WTC11 (cell line): Measurements from ENCODE around the gene EDN3. TPM values are rescaled to one million over a fixed set of nuclear protein-coding genes. Genes with fewer than 3 reads are reported as not detected.

ENCODE experiments used
- ATAC-seq: fragments of 200-7000 bp; cut with Tn5 transposase; 2 replicates; pipeline ENCODE4 v1.10.0; 2021; ENCODE audit warnings: mild to moderate bottlenecking, moderate library complexity
- CTCF ChIA-PET: fragments of 300-600 bp; sonication (Branson Sonifier 250); formaldehyde crosslinking; loops from one replicate; lab custom pipeline; 2021; ENCODE audit warnings: antibody characterized with exemption; lab: Charles Lee
- POLR2A ChIA-PET: fragments of 350-600 bp; sonication (Branson Sonifier 250); formaldehyde crosslinking; loops from one replicate; lab custom pipeline; 2021; ENCODE audit warnings: antibody characterized with exemption; lab: Charles Lee
- DNase-seq: peaks from one replicate; pipeline ENCODE4 v3.0.0; 2021; ENCODE audit warnings: low spot score
- H3K27ac Mint-ChIP-seq: 2 replicates; pipeline ENCODE4 v1.8.0; 2021; ENCODE audit warnings: mixed read lengths
- H3K27me3 Mint-ChIP-seq: 2 replicates; pipeline ENCODE4 v1.8.0; 2021; ENCODE audit warnings: low read depth, mild to moderate bottlenecking, moderate library complexity, mixed read lengths
- H3K36me3 Mint-ChIP-seq: 2 replicates; pipeline ENCODE4 v1.8.0; 2021; ENCODE audit warnings: mixed read lengths
- H3K4me1 Mint-ChIP-seq: 2 replicates; pipeline ENCODE4 v1.8.0; 2022; ENCODE audit warnings: mixed read lengths
- H3K4me3 Mint-ChIP-seq: 2 replicates; pipeline ENCODE4 v1.8.0; 2021; ENCODE audit warnings: mild to moderate bottlenecking, moderate library complexity, mixed read lengths
- H3K9me3 Mint-ChIP-seq: 2 replicates; pipeline ENCODE4 v1.8.0; 2021; ENCODE audit warnings: mixed read lengths
- ARID4B ChIP-seq: sonication (generic); formaldehyde crosslinking; IDR thresholded peaks from 2 replicates; pipeline ENCODE4 v1.8.0; 2023; ENCODE audit warnings: missing genetic modification reagents, mild to moderate bottlenecking, borderline replicate concordance
- ESRRA ChIP-seq: sonication (generic); formaldehyde crosslinking; IDR thresholded peaks from 2 replicates; pipeline ENCODE4 v1.8.1; 2022; ENCODE audit warnings: mild to moderate bottlenecking, missing genetic modification reagents, borderline replicate concordance
- GRHL2 ChIP-seq: fragments of 250-450 bp; sonication (Bioruptor Pico); IDR thresholded peaks from 2 replicates; pipeline ENCODE4 v1.8.0; 2022; ENCODE audit warnings: mild to moderate bottlenecking, moderate library complexity; ENCODE audit not compliant: insufficient replicate concordance, severe bottlenecking
- NR3C1 ChIP-seq: sonication (generic); formaldehyde crosslinking; conservative IDR thresholded peaks from 2 replicates; pipeline ENCODE4 v1.8.1; 2023; ENCODE audit warnings: low read depth, mild to moderate bottlenecking, missing genetic modification reagents
- PRDM15 ChIP-seq: sonication (generic); formaldehyde crosslinking; IDR thresholded peaks from 2 replicates; pipeline ENCODE4 v1.8.0; 2022; ENCODE audit warnings: missing genetic modification reagents
- ZNF138 ChIP-seq: sonication (generic); formaldehyde crosslinking; conservative IDR thresholded peaks from 2 replicates; pipeline ENCODE4 v1.8.1; 2022; ENCODE audit warnings: mild to moderate bottlenecking, moderate library complexity, missing genetic modification reagents
- ZNF281 ChIP-seq: sonication (generic); formaldehyde crosslinking; IDR thresholded peaks from 2 replicates; pipeline ENCODE4 v1.8.0; 2023; ENCODE audit warnings: mild to moderate bottlenecking, missing genetic modification reagents
- total RNA-seq: library from RNA; stranded (reverse); gene quantifications from 3 replicates; pipeline ENCODE4 v1.2.3, GENCODE V29; 2021
- TF ChIP-seq, protein P1 (sequence below): sonication (generic); formaldehyde crosslinking; conservative IDR thresholded peaks from 2 replicates; pipeline ENCODE4 v1.8.1; 2023; ENCODE audit warnings: mild to moderate bottlenecking, low read depth, missing genetic modification reagents, moderate library complexity

The EDN3 gene
- total RNA-seq, 1 experiment from 2014 or later, result 0.13 TPM

GRCh38 chr20:59301343-59302007 lies 1.1 kb downstream of the EDN3 start:
- DNase-seq (no peak), ATAC-seq (no peak)
- no peak overlapping the region for H3K27ac Mint-ChIP-seq
- POLR2A ChIA-PET, result no interaction called here
- 0 out of 2 replicates have a peak, but pooled peaks cover 2% of the 10 kb centered on the region for H3K4me1 Mint-ChIP-seq
- peak overlapping the region; percentile 67 for H3K4me3 Mint-ChIP-seq
- no peak for TF ChIP-seq ZNF138 (CRISPR knock-in tag)
- TF ChIP-seq GRHL2, result no peak
- no peaks in the 10 kb centered on the region for H3K36me3 Mint-ChIP-seq
- H3K9me3 Mint-ChIP-seq, result no peaks in the 10 kb centered on the region
- peaks cover 72% of the 10 kb centered on the region for H3K27me3 Mint-ChIP-seq
- CTCF ChIA-PET, result no interaction called here

DNA sequence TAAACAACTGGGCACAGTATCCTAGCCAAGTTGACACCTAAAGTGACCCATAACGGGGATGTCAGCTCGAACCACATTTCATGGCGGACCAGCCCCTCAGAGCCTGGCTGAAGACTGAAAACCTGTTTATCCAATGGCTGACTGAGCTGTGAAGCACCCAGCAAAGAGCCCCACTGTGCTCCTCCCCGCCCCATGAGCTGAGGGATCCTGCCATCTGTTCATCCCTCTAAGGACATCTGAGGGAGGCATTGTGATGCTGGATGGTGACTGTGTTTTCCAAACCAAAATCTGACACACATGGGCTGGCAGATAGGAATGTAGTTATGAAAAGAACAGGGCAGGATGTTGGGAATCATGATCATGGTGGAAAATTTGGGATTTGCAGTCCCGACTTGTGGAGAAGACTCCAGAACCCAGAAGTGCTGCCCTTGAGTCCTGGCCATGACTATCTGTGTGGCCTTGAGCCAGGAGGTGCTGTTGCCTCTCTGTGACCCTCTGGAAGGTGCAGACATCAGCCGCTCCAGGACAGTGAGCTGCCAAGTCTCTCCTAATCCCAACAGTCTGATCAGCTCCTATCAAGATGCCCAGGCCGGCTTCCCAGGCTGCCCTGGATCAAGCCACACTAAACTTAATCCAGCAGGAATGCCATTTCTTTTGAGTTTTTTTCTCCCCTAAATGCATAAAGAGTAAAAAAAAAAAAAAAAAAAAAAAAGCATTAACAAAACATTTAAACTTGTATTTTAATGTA lies 5.7 kb downstream of the EDN3 start:
- Mint-ChIP-seq H3K27ac (no peak overlapping the region), H3K27me3 (peaks cover 40% of the 10 kb centered on the region), H3K4me3 (no peak overlapping the region), H3K9me3 (no peaks in the 10 kb centered on the region), H3K36me3 (no peaks in the 10 kb centered on the region), H3K4me1 (peaks cover 10% of the 10 kb centered on the region)
- ChIA-PET POLR2A (interaction anchor here (0.7 kb wide), 1 partner anchor 41 kb away, joined by 6 read pairs; no protein-coding TSS in a partner anchor), CTCF (no interaction called here)
- ATAC-seq (no peak), DNase-seq (no peak)
- TF ChIP-seq PRDM15 (CRISPR knock-in tag), result no peak
- TF ChIP-seq ARID4B (CRISPR knock-in tag), result no peak
- no peak for TF ChIP-seq ESRRA (CRISPR knock-in tag)
- no peak for TF ChIP-seq ZNF281 (CRISPR knock-in tag)
- TF ChIP-seq, protein P1, sequence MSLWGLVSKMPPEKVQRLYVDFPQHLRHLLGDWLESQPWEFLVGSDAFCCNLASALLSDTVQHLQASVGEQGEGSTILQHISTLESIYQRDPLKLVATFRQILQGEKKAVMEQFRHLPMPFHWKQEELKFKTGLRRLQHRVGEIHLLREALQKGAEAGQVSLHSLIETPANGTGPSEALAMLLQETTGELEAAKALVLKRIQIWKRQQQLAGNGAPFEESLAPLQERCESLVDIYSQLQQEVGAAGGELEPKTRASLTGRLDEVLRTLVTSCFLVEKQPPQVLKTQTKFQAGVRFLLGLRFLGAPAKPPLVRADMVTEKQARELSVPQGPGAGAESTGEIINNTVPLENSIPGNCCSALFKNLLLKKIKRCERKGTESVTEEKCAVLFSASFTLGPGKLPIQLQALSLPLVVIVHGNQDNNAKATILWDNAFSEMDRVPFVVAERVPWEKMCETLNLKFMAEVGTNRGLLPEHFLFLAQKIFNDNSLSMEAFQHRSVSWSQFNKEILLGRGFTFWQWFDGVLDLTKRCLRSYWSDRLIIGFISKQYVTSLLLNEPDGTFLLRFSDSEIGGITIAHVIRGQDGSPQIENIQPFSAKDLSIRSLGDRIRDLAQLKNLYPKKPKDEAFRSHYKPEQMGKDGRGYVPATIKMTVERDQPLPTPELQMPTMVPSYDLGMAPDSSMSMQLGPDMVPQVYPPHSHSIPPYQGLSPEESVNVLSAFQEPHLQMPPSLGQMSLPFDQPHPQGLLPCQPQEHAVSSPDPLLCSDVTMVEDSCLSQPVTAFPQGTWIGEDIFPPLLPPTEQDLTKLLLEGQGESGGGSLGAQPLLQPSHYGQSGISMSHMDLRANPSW (CRISPR knock-in tag), result no peak
- TF ChIP-seq NR3C1, result no peak
